Skeletal muscle cell (primary cell): ENCODE measurements around the gene GALNT16.
A peak's percentile ranks its signal among the peaks of the same experiment; 100 is the strongest.
"Not testable (repeated sequence)": the region's sequence is repeated elsewhere in the genome, so short reads cannot be mapped to it uniquely, and the experiment has no call there.

Experiments
- DNase-seq: peaks from one replicate; pipeline ENCODE4 v3.0.0-alpha.2; 2010; ENCODE audit warnings: low read depth
- H3K4me3 ChIP-seq: 2 replicates; pipeline ENCODE4 v1.5.1; 2011; ENCODE audit warnings: low read depth, mild to moderate bottlenecking, control low read depth, low read length, moderate library complexity

Gene GALNT16

DNA sequence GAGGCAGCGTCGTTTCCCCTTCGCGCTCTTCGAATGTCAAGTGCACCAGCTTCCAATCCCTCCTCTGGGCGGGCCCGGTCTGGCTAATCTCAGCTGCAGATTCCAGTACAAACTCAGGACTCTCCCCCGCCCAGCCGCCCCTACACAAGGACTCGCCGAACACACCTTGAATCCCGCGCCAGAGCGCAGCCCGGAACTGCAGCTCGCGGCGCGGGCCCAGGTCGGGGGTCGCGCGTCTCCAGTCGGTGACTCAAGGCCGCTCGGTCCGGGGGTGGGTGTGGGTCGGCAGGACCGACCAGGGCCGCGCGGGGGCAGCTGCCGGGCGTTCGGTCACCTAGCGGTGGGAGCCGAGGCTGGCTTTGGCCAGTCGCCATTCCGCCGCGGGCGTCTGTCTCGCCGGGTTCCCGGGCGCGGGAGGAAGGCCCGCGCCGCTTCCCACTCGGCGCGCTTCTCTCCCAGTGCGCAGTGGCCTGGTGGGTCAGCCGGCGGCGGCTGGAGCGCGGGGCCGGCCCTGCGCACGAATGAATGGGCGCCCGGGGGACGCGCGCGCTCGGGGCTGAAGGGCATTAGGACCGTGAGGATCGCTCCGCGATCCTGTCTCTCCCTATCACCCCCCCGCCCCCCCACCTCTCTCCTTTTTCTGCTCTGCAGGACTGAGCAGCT, at the start of gene GALNT16:
Gene GALNT16 (plus strand): TSS at position 632 of the 663 bp plus-strand sequence. CDS start 133 bp downstream, outside the sequence.
- peak within 1 kb of the TSS; percentile 57 for H3K4me3 ChIP-seq
- DNase-seq = no peak

DNA sequence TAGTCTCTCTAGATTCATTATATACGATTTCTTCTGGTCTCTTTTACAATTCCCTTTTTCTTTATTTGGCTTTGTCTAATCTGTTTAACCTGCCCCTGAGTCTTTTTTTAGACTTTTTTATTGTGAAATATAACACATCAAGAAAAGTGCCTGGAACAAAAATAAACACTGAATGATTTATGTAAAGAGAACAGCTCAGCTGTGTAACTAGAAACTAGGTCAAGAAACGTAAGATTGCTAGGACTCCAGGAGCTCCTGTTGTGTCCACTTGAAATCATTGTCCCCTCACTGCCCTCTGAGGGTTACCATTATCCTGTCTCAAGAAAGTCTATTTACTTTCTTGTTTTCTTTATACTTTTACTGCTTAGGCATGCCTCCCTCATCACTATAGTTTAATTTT, 45.6 kb upstream of the GALNT16 start:
- no peak for DNase-seq

DNA sequence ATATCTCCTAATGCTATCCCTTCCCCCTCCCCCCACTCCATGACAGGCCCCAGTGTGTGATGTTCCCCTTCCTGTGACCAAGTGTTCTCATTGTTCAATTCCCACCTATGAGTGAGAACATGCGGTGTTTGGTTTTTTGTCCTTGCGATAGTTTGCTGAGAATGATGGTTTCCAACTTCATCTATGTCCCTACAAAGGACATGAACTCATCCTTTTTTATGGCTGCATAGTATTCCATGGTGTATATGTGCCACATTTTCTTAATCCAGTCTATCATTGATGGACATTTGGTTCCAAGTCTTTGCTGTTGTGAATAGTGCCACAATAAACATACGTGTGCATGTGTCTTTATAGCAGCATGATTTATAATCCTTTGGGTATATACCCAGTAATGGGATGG, 42.3 kb upstream of the GALNT16 start:
- not testable (repeated sequence) for DNase-seq

More for the DNA sequence above, 45.6 kb upstream of the GALNT16 start:
- no peak overlapping the region for H3K4me3 ChIP-seq

DNA sequence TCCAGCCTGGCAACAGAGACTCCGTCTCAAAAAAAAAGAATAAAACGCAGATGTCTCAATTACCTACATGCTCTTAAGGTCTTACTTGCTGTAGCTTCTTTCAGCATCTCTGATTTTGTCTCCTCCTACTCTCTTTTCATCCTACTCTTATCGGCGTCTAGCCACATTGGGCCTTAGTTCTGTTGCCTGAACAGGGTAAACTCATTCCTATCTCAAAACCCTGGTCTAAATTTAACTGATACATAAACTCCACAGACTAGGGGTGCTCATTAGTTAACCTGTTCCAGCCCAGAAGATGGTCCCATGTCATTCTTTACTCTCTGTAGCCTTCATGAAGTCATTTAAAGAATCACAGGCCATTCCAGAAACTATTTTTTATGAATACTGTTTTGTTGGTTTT, 35.0 kb upstream of the GALNT16 start:
- DNase-seq = no peak

More for the DNA sequence above, 42.3 kb upstream of the GALNT16 start:
- H3K4me3 ChIP-seq = not testable (repeated sequence)

DNA sequence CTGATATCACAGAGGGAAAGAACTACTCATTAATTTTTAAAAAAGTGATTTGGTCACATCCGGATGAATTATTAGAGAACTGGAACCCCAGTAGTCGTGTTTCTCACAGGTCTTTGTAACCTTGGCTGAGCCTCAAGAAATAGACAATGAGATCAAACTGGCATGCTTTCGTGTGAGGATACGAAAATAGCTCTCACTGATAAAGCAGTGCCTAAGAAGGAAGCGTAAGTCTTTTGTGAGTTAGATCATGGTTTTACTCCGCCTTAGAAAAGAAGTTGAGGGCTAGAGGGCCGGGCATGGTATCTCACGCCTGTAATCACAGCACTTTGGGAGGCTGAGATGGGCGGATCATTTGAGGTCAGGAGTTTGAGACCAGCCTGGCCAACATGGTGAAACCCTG, 33.8 kb upstream of the GALNT16 start:
- DNase-seq = no peak
- no peak overlapping the region for H3K4me3 ChIP-seq

More for the DNA sequence above, 35.0 kb upstream of the GALNT16 start:
- no peak overlapping the region for H3K4me3 ChIP-seq

DNA sequence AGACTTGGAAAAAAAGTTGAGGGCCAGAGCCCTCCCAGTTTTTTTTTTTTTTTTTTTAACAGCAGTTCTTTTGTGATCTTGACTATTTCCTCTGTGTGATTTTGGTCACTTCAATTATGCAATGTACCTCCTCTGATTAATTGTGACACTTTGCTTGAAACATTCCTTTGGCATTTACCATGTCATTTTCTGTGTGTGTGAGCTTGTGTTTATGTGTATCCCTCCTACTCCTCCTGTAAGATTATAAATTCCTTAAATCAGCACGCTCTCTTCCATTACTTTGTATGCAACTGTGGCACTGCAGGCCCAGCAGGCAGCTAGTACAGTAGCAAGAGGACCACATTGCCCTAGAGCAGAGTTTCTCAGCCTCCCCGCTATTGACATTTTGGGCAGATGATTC, 33.2 kb upstream of the GALNT16 start:
- no peak for DNase-seq

DNA sequence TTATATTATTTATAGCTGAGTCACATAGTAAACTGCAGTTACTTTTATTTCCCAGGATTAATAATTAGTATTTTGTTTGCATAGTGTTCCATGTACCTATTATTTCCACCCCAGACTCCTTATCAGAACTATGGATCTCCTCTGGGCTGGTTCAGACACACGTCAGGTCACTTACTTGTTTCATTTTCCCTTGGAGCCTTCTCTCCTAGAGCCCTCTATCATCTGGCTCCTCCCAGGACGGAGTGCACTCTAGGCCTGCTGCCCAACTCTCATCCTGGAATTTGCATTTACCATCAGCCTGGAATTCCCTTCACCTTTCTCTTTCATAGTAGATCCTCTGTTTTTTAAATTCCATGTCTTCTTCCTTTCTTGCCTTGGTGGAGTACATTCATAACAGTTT, 28.5 kb upstream of the GALNT16 start:
- DNase-seq = no peak
- H3K4me3 ChIP-seq = no peak overlapping the region

More for the DNA sequence above, 33.2 kb upstream of the GALNT16 start:
- H3K4me3 ChIP-seq = no peak overlapping the region

DNA sequence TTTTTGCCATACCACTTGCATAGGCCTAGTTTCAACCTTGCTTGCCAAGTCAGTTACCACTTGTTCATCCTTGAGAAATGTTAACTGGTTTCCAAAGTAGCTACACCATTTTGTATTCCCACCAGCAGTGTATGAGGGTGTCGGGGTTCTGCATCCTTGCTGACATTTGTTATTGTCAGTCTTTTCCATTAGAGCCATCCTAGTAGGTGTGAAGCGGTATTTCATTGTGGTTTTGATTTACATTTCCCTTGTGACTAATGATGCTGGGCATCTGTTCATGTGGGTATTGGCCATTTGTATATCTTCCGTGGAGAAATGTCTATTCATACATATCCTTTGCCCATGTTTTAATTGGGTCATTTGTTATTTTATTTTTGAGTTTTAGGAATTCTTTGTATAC, 27.6 kb upstream of the GALNT16 start:
- DNase-seq = no peak
- H3K4me3 ChIP-seq = no peak overlapping the region

DNA sequence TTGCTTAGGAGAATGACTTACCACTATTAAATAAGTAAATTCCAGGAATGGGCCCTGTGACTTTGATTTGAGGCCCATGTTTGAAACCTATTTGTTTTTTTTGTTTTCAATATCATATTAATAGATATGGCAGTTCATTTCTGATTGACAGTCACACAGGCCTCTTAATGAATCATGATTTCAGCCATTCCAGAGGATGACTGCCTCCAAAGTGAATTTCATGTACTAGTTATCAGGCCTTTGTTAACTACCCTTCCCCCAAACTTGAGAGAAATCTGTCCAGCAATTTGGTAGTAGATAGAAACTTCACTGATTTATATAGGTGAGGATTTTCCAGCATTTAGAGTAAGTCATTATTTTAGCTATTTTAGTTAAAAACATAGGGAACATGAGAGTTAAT, 25.9 kb upstream of the GALNT16 start:
- no peak overlapping the region for H3K4me3 ChIP-seq
- no peak for DNase-seq

DNA sequence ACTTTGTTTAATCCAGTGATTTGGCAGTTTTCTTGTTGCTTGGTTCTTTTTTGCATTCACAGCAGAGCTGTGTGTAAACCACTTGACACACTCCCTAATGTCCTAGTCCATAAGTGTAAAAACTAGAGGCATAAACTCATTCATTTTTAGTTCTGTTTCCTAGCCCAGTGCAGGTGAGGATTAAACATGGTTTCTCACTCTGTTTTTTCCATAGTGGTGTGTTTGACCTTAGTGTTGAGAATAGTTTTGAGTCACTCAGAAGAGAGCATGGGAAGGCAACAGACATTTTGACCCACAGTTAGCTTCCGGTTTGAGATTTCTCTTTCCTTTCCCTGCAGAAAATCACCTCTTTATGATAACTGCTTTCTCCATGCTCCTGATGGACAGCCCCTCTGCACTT, 24.2 kb upstream of the GALNT16 start:
- DNase-seq = no peak
- no peak overlapping the region for H3K4me3 ChIP-seq

DNA sequence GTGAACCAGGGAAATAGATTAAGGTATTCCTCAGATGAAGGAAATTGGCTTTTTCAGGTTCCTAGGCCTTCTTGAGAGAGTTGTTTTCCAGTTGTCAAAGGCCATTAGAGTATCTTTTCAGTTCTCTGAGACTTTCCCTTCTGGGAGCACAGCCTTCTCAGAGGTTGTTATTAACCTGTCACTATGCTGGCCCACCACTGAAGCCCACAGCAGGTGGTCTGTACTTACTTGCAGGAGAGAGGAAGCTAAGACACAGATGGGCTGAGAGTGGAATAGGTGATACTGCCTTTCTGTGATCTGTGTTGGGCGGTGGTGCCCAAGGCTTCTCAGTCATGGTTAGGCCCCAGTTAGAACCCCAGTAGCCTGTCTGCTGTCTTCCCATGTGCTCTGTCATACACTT, 22.8 kb upstream of the GALNT16 start:
- DNase-seq = no peak
- H3K4me3 ChIP-seq = no peak overlapping the region

DNA sequence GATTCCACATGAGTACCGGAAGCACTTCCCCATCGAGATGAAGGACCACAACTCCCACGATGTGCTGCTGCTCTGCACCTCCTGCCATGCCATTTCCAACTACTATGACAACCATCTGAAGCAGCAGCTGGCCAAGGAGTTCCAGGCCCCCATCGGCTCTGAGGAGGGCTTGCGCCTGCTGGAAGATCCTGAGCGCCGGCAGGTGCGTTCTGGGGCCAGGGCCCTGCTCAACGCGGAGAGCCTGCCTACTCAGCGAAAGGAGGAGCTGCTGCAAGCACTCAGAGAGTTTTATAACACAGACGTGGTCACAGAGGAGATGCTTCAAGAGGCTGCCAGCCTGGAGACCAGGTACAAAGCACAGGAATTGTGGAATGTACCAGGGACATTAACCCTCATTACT, 22.4 kb upstream of the GALNT16 start:
- H3K4me3 ChIP-seq = no peak overlapping the region
- no peak for DNase-seq

DNA sequence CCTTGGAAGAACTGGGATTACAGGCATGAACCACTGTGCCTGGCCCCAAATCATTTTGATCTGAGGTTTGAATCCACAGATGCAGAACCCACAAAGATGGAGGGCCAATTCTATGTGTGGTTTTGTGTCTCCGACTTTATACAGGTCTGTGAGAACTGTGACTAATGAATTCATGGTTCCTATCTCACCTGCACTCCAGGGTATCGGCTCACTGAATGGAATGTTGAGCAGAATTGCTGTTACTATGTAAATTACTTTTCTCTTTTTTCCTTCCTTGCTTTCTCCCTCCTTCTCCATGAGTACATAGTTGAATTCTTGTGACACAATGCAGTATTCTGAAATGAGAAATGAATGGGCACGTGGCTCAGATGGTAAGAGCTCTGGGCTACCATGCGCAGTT, 21.1 kb upstream of the GALNT16 start:
- no peak for DNase-seq
- no peak overlapping the region for H3K4me3 ChIP-seq

DNA sequence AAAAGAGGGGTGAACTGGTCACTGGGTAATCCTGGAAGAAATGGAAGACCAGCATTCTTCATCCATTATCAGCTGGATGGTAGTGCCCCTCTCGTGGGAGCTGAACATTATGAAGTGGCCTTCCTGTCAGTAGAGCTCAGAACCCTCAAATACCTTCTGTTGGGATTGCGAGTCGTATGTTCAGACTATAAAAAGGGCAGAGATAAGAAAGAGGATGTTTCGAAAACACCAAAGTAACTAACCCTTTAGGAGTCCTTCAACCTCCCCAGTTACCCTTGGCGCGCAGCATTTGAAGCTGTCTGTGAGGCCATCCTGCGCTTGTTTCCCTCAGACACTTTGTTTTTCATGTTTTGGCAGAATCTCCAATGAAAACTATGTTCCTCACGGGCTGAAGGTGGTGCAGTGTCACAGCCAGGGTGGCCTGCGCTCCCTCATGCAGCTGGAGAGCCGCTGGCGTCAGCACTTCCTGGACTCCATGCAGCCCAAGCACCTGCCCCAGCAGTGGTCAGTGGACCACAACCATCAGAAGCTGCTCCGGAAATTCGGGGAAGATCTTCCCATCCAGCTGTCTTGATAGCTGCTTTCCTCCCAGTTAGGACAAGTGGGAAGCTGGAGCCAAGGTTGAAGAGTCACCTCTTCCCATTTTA, 19.3 kb upstream of the GALNT16 start:
- DNase-seq = no peak
- H3K4me3 ChIP-seq = no peak overlapping the region

DNA sequence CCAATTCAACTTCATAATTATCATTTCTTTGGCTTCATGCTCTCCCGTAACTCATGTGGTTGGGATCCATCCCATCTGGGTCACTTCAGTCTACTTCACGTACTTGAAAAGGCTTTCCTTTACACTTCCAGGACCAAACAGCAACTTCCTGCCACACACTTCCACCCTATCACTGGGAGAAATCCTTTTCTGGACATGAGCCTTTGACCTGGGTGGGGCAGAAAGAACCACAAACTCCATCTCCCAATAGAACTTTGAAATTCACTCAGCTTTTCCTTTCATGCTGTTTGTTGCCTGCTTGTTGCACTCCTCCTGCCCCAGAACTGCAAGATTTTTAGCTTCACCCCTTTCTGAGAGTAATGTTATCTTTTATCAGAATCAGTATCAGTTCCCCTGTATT, 18.4 kb upstream of the GALNT16 start:
- no peak for DNase-seq
- no peak overlapping the region for H3K4me3 ChIP-seq

DNA sequence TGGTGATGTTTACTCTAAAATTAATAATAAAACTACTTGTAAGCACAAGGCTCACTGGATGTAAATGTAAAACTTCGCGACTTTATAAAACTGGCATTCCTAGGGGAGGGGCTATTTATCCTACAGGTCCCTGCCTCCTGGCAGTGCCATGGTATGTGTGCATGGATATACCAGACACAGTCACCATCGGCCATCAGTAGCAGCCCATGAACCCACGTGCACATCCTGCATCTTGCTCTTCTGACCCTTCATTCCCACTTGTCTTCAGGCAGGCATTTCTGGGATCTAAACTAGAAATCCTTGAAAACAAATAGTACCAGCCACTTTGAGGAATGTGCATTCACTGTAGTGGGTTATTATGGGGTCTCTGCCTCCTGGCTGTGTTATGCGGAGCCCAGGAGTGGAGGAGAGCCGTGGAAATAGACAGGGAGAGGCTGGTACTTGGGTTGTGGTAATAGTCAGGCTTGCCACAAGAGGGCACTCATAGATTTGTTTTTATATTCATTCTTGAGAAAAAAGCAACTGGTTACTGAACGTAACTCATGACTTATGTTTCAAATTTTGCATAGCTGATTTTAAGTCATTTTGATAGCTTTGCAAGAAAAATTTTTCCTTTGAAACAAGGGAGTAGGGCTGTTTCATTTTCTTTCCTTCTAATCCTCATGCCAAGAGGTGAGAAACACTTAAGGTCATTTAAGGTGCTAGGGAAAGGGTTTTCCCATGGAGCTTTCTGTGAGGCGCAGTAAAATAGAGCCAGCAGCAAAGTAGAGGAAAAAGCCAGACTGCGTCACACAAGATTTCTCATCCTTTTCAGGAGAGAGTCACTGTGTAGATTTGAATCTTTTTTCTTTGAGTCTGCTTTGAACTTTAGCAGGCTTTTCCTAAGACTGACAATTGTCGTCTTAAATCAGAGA, 17.4 kb upstream of the GALNT16 start:
- peak; percentile 31 for DNase-seq
- no peak overlapping the region for H3K4me3 ChIP-seq

DNA sequence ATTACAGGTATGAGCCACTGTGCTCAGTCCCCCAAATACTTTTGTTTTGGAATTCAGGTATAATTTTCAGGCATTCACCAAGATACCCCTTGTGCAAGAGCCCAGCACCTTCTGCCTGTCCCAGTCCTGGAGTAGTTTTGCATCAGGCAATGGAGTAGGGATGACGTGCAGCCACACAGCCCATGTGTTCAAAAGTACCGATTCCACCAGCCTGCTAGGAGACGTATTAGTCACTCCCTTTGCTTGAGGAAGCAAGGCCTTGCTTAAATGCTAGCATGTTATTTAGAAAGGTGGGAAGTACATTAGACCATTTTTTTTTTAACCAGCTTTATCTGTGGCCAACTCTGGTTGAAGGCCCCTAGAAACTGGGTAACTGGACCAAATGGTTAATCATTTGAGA, 15.0 kb upstream of the GALNT16 start:
- H3K4me3 ChIP-seq = no peak overlapping the region
- no peak for DNase-seq

DNA sequence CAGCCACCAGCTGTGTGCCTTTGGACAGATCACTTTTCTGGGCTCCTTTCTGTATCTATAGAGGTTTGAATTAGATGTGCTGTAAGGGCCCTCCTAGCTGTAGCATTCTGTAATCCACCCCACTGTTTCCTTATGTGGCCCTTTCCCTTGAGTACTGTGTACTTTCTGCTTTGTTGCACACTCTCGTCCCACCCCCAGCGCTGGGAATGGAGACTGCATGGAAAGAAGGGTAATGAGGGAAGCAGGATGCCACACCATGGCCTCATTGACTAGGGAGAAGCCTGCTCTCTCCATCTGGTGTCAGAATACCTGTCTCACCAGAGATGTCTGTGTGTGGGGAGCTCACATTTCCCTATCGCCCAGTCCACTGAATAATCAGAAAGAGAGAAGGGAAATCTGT, 13.6 kb upstream of the GALNT16 start:
- DNase-seq = no peak

DNA sequence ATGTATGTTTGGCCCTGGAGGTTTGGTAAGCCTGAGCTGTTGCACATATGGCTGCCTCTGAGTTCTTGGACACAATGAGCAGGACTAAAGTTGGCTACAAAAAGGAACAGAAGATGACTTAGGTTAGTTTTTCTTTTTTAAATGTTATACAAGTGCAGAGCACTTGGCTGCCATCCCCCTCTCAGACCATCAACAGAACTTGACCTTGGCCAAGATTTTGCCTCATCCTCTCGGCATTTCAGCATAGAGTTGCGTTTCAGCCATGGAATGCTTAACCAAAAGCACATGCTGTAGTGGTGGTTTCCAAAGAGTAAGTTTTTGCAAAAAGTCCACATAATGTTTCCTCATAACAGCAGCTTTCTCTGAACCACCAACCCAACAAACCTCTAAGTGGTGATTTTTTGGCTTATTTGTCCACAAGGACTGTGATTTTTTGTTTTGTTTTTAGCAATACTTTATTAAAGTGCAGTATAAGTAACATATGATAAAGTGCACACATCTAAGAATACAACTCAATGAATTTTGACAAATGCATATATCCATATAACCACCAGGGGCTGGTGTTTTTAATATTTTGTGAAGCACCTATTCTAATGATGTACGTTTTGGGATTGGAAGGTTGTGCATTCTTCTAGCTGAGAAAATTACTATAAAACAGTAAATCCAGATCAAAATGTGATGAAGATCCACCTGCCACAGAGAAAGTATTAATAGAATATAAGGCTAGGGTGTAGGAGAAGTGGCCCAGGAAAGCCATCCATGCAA, 12.1 kb upstream of the GALNT16 start:
- no peak overlapping the region for H3K4me3 ChIP-seq
- peak; percentile 88 for DNase-seq

More for the DNA sequence above, 13.6 kb upstream of the GALNT16 start:
- H3K4me3 ChIP-seq = no peak overlapping the region

DNA sequence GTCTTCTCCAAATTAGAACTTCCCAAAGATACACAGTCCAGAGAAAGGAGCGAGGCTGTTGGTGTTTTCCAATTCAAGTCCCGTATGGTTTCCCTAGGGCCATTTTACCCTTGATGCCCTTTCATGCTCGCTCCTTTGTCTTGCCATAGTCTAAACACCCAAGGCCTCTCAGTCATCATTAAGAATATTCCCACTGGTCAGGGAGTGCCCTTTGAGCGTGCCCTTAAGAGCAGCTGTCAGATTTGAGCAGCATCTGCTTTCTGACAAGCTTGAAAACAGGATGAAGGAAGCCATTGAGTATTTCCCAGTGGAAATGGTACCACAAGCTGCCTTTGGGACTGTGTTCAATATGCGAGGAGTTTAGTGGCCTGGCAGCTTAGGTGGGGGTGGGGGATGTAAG, 10.4 kb upstream of the GALNT16 start:
- no peak overlapping the region for H3K4me3 ChIP-seq
- DNase-seq = no peak
